GM19468 (cell line): Measurements from ENCODE around the gene NEIL3.
"Not testable (repeated sequence)": the region's sequence is repeated elsewhere in the genome, so short reads cannot be mapped to it uniquely, and the experiment has no call there.

Experiments
- ATAC-seq: cut with Tn5 transposase; IDR thresholded peaks from one replicate; pipeline ENCODE4 v1.9.1; 2021; ENCODE audit warnings: mild to moderate bottlenecking, moderate library complexity, moderate number of reproducible peaks; ENCODE audit not compliant: unreplicated experiment; ENCODE audit errors: extremely low read depth

NEIL3 gene

GRCh38 chr4:177301126-177301639 is 8.5 kb upstream of the NEIL3 start:
- ATAC-seq: no peak

GRCh38 chr4:177302371-177303100 is 7.1 kb upstream of the NEIL3 start:
- ATAC-seq: no peak

- ATAC-seq: no peak
Observed at GRCh38 chr4:177304094-177304493, 5.6 kb upstream of the NEIL3 start.

- ATAC-seq: not testable (repeated sequence)
Observed at GRCh38 chr4:177304864-177305263, 4.8 kb upstream of the NEIL3 start.

- ATAC-seq: no peak
Observed at GRCh38 chr4:177308125-177308524, 1.5 kb upstream of the NEIL3 start.

GRCh38 chr4:177308847-177309521 is 690 bp upstream of the NEIL3 start:
- no peak for ATAC-seq

- no peak for ATAC-seq
Observed at GRCh38 chr4:177311589-177311988, 1.9 kb downstream of the NEIL3 start.

DNA sequence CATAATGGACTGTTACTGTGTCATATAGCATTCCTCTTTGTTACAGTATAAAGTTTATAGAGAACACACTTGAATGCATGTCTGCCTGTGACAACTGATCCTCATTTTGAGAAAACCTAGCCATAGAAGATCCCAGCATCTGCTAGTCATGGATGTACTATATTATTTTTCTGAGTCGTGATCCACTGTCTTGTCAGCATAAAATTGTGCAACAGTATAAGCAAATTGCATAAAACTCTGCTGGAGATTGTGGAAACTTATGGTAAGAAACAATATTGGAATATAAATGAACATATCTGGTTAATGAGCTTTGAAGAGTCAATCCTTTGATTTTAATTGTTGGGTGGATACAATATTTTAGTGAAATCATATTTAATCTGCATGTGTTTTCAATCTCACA is 3.6 kb downstream of the NEIL3 start:
- ATAC-seq: no peak

- peak; percentile 26 for ATAC-seq
Observed at GRCh38 chr4:177315767-177316464, 6.2 kb downstream of the NEIL3 start.

GRCh38 chr4:177320721-177321120 is 11.0 kb downstream of the NEIL3 start:
- no peak for ATAC-seq

GRCh38 chr4:177321647-177322046 is 12.0 kb downstream of the NEIL3 start:
- no peak for ATAC-seq

DNA sequence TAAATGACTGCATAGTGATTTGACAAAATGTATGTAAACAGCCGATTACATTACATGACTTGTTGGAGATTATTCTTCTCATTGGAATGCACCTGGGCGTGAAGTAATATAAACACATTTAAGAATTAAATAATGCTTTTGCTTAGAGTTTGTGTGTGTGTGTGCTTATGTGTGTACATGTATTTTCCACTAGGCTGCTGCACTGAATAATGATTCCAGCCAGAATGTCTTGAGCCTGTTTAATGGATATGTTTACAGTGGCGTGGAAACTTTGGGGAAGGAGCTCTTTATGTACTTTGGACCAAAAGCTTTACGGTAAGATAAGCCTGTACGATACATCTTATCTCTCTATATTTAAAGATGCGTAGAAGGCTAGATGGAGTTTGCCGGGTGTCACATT is 12.6 kb downstream of the NEIL3 start:
- no peak for ATAC-seq

DNA sequence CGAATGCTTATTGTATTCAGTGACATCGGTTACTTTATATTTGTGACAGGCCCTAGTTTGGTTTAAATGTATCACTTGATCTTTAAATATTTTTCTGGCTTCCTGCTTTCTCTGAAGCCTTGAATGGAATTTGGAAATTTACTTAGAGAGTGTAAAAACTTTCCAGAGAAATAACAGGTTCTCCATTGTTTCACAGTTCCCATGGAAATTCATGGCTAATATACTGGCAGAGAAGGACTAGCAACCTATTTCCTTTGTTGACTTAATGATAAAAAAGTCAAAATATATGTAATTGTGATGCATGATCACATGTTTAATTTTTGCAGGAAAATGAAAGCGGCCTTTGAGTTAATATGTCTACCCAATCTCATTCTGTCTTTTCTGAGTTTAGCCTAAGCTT is 13.2 kb downstream of the NEIL3 start:
- ATAC-seq: no peak

DNA sequence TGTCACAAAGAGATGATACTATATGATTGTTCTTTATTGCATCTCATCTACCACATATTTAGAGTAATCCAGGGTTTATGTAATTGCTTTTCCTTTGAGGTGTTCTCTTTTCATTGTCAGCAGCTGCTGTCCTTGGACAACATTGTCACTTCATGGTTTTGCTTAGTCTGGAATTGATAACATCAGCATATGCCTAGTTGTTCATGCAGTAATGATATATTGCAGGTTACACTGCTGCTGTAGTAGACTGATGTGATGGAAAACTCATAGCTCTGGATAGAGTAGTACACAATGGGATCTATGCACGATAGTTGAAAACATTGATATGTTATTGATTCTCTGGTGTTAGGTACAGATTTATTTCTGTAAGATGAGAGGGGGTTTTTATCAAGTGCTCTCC is 13.7 kb downstream of the NEIL3 start:
- no peak for ATAC-seq

- ATAC-seq: no peak
Observed at GRCh38 chr4:177332119-177332518, 22.4 kb downstream of the NEIL3 start.

DNA sequence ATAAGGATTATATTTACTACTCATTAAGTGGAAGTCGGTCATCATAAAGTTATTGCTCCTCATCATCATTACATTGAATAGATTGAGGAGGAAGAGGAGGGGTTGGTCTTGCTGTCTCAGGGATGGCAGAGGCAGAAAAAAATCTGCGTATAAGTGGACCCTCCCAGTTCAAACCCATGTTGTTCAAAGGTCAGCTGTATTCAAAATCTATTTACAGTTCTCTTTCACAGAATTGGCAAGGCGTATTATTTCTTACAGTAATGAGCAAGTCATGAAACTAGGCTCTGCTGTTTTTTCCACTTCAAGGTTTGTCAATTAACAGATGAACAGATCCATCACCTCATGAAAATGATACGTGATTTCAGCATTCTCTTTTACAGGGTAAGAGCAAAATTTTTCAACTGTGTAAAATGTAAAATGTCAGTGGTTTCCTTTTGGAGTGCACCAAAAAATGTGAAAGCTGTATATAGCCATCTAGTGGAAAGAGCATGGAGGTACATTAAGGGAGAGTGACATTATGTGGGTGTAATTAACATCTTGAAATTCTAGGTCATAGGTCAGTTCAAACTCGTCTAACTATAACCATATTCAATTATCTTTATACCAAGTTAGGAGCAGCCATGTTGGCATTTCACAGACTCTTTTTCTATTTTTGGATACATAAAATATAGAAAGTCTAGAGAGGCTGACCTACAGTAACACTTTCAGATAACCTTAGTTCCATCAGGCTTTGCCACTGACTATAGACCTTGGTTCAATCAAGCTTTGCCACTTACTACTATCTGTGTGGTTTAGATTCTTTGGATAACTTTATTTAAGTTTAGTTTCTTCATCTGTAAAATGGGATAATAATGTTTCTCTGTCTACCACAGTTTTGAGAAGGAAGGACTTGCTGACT is 30.1 kb downstream of the NEIL3 start:
- peak; percentile 87 for ATAC-seq

DNA sequence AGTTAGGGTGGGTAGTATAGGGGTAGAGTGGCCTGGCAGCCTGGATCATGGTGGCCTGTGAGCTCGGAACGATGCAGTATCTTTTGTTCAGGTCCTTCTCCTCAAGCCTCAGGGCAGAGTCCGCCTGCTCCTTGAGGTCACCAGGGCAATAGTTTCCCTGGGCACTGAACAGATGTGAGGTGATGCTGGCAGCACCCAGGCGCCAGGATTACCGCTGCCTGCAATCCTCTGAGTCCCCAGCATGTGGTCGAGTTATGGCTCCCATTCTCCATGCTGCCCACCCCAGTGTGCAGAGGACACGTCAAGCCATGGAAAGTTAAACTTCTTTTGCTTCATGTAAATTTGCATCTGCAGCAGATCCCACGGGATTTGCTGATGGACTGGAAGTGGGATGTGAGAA is 38.7 kb downstream of the NEIL3 start:
- ATAC-seq: no peak

GRCh38 chr4:177349191-177349590 is 39.5 kb downstream of the NEIL3 start:
- ATAC-seq: no peak

GRCh38 chr4:177351622-177352244 is 42.1 kb downstream of the NEIL3 start:
- ATAC-seq: no peak

DNA sequence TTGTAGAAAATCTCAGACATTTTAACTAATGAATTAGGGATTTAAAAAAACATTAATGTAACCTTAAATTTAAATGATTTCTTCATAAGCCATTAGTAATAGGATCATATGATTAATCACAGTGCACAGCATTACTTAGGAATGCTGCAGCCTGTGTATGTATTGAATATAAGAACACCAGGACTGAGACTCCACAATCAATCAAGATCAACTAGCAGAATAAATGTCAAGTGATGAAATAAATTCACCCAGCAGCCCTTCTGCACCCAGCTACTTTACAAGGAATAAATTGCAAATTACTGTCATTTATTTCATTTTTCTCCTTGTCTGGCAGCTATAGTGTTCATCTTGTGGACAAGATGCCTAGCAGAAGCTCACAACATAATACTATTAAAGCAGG is 46.5 kb downstream of the NEIL3 start:
- ATAC-seq: no peak
